ENCODE measurements around the gene IMMP2L. TPM values are rescaled to one million over a fixed set of nuclear protein-coding genes. Genes with fewer than 3 reads are reported as not detected.

IMMP2L gene
- total RNA-seq, 6 experiments from 2014 or later: 14.2 to 25.3 (median 19.7) TPM

DNA sequence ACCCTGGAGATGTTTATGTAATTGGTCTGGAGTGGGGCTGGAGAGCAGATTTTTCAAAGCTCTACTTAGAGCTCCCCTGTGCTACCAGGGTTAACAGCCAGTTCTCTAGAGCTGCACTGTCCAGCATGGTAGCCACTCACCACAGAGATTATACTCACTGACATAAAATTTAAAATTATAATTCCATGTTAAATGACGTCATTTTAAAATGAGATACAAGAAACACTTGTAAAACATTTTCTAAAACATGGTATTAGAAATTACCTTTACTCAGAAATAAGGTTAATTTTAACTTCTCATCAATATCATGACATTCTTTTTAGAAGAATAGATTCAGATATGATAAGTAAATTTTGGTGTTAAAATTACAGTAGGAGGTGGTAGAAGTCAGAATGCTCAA is 777.5 kb downstream of the IMMP2L start:
- DNase-seq (no peak), ATAC-seq (no peak)
- Histone ChIP-seq H3K27ac (no peak overlapping the region), H3K9me3 (no peaks in the 10 kb centered on the region), H3K4me3 (no peak overlapping the region), H3K4me1 (no peaks in the 10 kb centered on the region), H3K36me3 (no peaks in the 10 kb centered on the region), H3K27me3 (no peaks in the 10 kb centered on the region)
- WGBS (ENCODE audit: insufficient coverage, low coverage, low lambda C conversion rate, missing lambda C conversion rate): 88% methylated on average over 1 of the region's 1 CpG
- TF ChIP-seq POLR2A (IDR thresholded peaks at IDR 0.05): no peak
- TF ChIP-seq, protein P1, sequence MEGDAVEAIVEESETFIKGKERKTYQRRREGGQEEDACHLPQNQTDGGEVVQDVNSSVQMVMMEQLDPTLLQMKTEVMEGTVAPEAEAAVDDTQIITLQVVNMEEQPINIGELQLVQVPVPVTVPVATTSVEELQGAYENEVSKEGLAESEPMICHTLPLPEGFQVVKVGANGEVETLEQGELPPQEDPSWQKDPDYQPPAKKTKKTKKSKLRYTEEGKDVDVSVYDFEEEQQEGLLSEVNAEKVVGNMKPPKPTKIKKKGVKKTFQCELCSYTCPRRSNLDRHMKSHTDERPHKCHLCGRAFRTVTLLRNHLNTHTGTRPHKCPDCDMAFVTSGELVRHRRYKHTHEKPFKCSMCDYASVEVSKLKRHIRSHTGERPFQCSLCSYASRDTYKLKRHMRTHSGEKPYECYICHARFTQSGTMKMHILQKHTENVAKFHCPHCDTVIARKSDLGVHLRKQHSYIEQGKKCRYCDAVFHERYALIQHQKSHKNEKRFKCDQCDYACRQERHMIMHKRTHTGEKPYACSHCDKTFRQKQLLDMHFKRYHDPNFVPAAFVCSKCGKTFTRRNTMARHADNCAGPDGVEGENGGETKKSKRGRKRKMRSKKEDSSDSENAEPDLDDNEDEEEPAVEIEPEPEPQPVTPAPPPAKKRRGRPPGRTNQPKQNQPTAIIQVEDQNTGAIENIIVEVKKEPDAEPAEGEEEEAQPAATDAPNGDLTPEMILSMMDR (IDR thresholded peaks at IDR 0.05): no peak
- intact Hi-C loops (cut with DNase I): no loop called here

DNA sequence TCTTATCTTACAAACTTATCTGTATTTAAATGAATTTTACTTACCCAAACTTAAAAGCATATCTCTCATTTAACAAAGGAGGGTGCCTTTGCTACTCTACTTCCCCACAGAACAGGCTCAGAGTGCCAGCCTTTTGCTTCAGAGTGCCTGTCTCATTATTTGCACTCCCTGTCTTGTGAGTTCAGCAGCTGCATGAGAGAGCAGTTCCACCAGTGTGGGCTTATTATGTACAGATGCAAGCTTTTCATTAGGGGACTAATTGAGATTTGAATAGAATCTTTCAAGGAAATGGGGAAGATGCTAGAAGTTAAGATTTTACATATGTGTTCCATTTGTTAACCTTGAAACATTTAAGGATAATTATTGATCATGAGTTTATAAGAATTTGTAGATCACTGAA is 781.6 kb downstream of the IMMP2L start:
- DNase-seq: no peak
- no peak for ATAC-seq
- Histone ChIP-seq H3K4me1 (no peaks in the 10 kb centered on the region), H3K4me3 (no peak overlapping the region), H3K27me3 (no peaks in the 10 kb centered on the region), H3K27ac (no peak overlapping the region), H3K9me3 (no peaks in the 10 kb centered on the region), H3K36me3 (no peaks in the 10 kb centered on the region)
- intact Hi-C loops (cut with DNase I): no loop called here
- TF ChIP-seq, protein P1 (IDR thresholded peaks at IDR 0.05): no peak
- TF ChIP-seq POLR2A (IDR thresholded peaks at IDR 0.05): no peak

DNA sequence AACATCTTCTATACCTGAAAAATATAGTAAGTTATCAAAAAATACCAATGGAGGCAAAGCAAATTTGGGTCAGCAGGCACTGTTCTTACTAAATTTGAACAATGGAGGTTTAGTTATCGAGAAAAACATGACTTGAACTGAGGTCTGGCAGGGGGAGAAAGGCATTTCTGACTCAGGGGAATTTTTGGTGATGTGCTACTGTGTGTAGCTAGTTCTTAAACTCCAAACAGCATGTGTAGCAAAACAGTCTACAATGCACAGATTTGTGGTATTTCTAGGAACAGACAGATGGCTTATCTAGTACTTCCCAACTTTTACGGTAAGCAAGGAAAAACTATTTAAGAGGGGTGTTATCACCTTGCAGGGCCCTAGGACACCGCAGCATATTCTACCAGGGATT is 783.0 kb downstream of the IMMP2L start:
- Histone ChIP-seq H3K27ac (no peak overlapping the region), H3K27me3 (no peaks in the 10 kb centered on the region), H3K4me3 (no peak overlapping the region), H3K36me3 (no peaks in the 10 kb centered on the region), H3K9me3 (no peaks in the 10 kb centered on the region), H3K4me1 (no peaks in the 10 kb centered on the region)
- intact Hi-C loops (cut with DNase I): no loop called here
- no peak for ATAC-seq
- DNase-seq: no peak
- TF ChIP-seq, protein P1 (IDR thresholded peaks at IDR 0.05): no peak
- no peak for TF ChIP-seq POLR2A (IDR thresholded peaks at IDR 0.05)
- WGBS (ENCODE audit: insufficient coverage, low coverage, low lambda C conversion rate, missing lambda C conversion rate): 92% methylated on average over 3 of the region's 3 CpGs

DNA sequence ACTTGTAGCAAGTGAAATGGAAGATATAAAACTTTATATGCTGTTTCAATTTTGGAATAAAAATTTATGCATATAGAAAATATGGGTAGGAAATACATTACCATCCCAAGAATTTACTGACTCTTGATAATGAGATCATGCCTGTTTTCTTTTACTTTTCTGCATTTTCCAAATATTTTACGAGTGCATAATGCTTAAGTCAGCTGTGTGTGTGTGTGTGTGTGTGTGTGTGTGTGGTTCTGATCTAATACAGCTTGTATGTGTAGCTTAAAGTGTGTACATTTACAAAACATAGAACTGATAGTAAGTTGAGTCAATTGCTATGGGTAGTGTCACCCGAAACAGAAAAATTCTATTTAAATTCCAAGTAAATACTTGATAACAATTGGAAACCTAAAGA is 787.2 kb downstream of the IMMP2L start:
- intact Hi-C loops (cut with DNase I): no loop called here
- H3K4me3 ChIP-seq: no peak overlapping the region

More for the DNA sequence above, 787.2 kb downstream of the IMMP2L start:
- TF ChIP-seq POLR2A (IDR thresholded peaks at IDR 0.05): no peak
- TF ChIP-seq, protein P1 (IDR thresholded peaks at IDR 0.05): no peak
- Histone ChIP-seq H3K9me3 (no peaks in the 10 kb centered on the region), H3K36me3 (no peaks in the 10 kb centered on the region), H3K4me1 (no peaks in the 10 kb centered on the region), H3K27ac (no peak overlapping the region), H3K27me3 (no peaks in the 10 kb centered on the region)
- DNase-seq (no peak), ATAC-seq (no peak)
- 86% methylated on average over 2 of the region's 2 CpGs for WGBS (ENCODE audit: insufficient coverage, low coverage, low lambda C conversion rate, missing lambda C conversion rate)

Data from right lobe of liver (tissue), 6 donors.